Activated gamma-delta T cell treated with anti-CD3 and anti-CD28 coated beads, Interleukin-2, amount 50 U/mL, for 16 hours (primary cell): ENCODE data around the gene GJD4.

ENCODE experiments used
- DNase-seq: peaks from one replicate; pipeline ENCODE4 v3.0.0-alpha.2; 2020; ENCODE audit warnings: low read depth

The GJD4 gene

GRCh38 chr10:35657621-35658020, 52.5 kb downstream of the GJD4 start:
- DNase-seq, result no peak
